ENCODE results near the gene SLMAP. TPM values are rescaled to one million over a fixed set of nuclear protein-coding genes. Genes with fewer than 3 reads are reported as not detected.

The SLMAP gene
- polyA plus RNA-seq, 4 donors = 24.7 to 39.8 (median 32.7) TPM

DNA sequence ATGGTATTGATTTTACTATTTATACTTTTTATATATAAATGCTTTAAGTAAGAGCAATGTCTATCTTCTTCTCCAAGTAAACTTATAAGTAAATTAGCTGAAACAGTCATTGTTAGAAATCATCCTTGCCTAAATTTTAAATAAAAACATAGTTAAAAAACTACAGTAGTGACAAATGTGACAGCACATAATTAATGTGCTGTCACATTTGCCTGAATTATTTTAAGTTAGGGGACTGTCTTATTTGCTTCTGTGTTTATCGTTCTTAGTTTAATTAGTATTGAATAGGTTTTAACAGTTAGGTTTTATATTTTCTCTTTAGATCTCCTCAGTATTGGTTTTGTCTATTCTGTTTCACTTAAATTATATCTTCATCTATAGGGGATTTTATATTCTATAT is 36.1 kb downstream of the SLMAP start:
- WGBS, 3 donors = 93 to 100% (median 97%) methylated on average over 1 of the region's 1 CpG
- DNase-seq = no peak
- FAIRE-seq = no peak
- Histone ChIP-seq H3K27ac (ENCODE audit: low read depth in 1 of 3, low read length in 2 of 3) (no peak overlapping the region), H3K4me1 (ENCODE audit: control insufficient read depth in 3 of 3, insufficient read depth in 2 of 3, low read depth in 1 of 3, low read length in 2 of 3) (peaks cover 4 to 9% (median 4%) of the 10 kb centered on the region in 3 donors), H3K4me3 (ENCODE audit: low read depth in 1 of 3, low read length in 3 of 3) (no peak overlapping the region), H3K27me3 (ENCODE audit: control insufficient read depth in 3 of 3, insufficient read depth in 3 of 3, low read length in 3 of 3) (no peaks in the 10 kb centered on the region), H3K36me3 (ENCODE audit: control insufficient read depth in 3 of 3, insufficient read depth in 2 of 3, low read depth in 1 of 3, low read length in 3 of 3) (peaks cover 0 to 3% (median 0%) of the 10 kb centered on the region in 3 donors), H3K9me3 (ENCODE audit: control insufficient read depth in 2 of 2, insufficient read depth in 1 of 2, low read depth in 1 of 2, low read length in 1 of 2) (no peaks in the 10 kb centered on the region)

- DNase-seq (no peak), FAIRE-seq (no peak)
- no peaks in the 10 kb centered on the region for H3K9me3 ChIP-seq (ENCODE audit: control insufficient read depth in 2 of 2, insufficient read depth in 1 of 2, low read depth in 1 of 2, low read length in 1 of 2)
- WGBS, 3 donors = 88 to 98% (median 97%) methylated on average over 4 of the region's 4 CpGs
- H3K36me3 ChIP-seq (ENCODE audit: control insufficient read depth in 3 of 3, insufficient read depth in 2 of 3, low read depth in 1 of 3, low read length in 3 of 3) = peaks cover 0 to 3% (median 0%) of the 10 kb centered on the region in 3 donors
- no peak overlapping the region for H3K4me3 ChIP-seq (ENCODE audit: low read depth in 1 of 3, low read length in 3 of 3)
- no peaks in the 10 kb centered on the region for H3K27me3 ChIP-seq (ENCODE audit: control insufficient read depth in 3 of 3, insufficient read depth in 3 of 3, low read length in 3 of 3)
- H3K27ac ChIP-seq (ENCODE audit: low read depth in 1 of 3, low read length in 2 of 3) = no peak overlapping the region
- H3K4me1 ChIP-seq (ENCODE audit: control insufficient read depth in 3 of 3, insufficient read depth in 2 of 3, low read depth in 1 of 3, low read length in 2 of 3) = peaks cover 0 to 12% (median 0%) of the 10 kb centered on the region in 3 donors
Measured at GRCh38 chr3:57793737-57794187, 37.7 kb downstream of the SLMAP start.

DNA sequence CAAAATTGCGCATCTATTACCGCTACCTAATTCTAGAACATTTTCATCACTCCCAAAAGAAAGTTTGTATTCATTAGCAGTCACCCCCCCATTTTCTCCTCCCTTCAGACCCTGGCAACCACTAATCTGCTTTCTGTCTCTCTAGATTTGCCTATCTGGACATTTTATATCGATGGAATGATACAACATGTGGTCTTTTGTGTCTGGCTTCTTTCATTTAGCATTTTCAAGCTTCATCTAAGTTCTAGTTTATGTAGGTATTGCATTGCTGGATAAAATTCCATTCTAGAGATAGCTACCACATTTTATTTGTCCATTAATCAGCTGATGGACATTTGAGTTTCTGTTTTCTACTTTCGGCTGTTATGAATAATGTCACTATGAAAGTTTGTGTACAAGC is 38.4 kb downstream of the SLMAP start:
- Histone ChIP-seq H3K4me1 (ENCODE audit: control insufficient read depth in 3 of 3, insufficient read depth in 2 of 3, low read depth in 1 of 3, low read length in 2 of 3) (peaks cover 0 to 12% (median 0%) of the 10 kb centered on the region in 3 donors), H3K27ac (ENCODE audit: low read depth in 1 of 3, low read length in 2 of 3) (no peak overlapping the region), H3K36me3 (ENCODE audit: control insufficient read depth in 3 of 3, insufficient read depth in 2 of 3, low read depth in 1 of 3, low read length in 3 of 3) (peaks cover 0 to 3% (median 0%) of the 10 kb centered on the region in 3 donors), H3K4me3 (ENCODE audit: low read depth in 1 of 3, low read length in 3 of 3) (no peak overlapping the region), H3K9me3 (ENCODE audit: control insufficient read depth in 2 of 2, insufficient read depth in 1 of 2, low read depth in 1 of 2, low read length in 1 of 2) (no peaks in the 10 kb centered on the region), H3K27me3 (ENCODE audit: control insufficient read depth in 3 of 3, insufficient read depth in 3 of 3, low read length in 3 of 3) (no peaks in the 10 kb centered on the region)
- 95 to 97% (median 96%) methylated on average over 4 of the region's 4 CpGs for WGBS, 3 donors
- FAIRE-seq = no peak
- no peak for DNase-seq

- Histone ChIP-seq H3K27me3 (ENCODE audit: control insufficient read depth in 3 of 3, insufficient read depth in 3 of 3, low read length in 3 of 3) (no peaks in the 10 kb centered on the region), H3K4me1 (ENCODE audit: control insufficient read depth in 3 of 3, insufficient read depth in 2 of 3, low read depth in 1 of 3, low read length in 2 of 3) (peaks cover 0 to 12% (median 0%) of the 10 kb centered on the region in 3 donors), H3K4me3 (ENCODE audit: low read depth in 1 of 3, low read length in 3 of 3) (no peak overlapping the region), H3K27ac (ENCODE audit: low read depth in 1 of 3, low read length in 2 of 3) (no peak overlapping the region), H3K9me3 (ENCODE audit: control insufficient read depth in 2 of 2, insufficient read depth in 1 of 2, low read depth in 1 of 2, low read length in 1 of 2) (no peaks in the 10 kb centered on the region), H3K36me3 (ENCODE audit: control insufficient read depth in 3 of 3, insufficient read depth in 2 of 3, low read depth in 1 of 3, low read length in 3 of 3) (peaks cover 0 to 3% (median 0%) of the 10 kb centered on the region in 3 donors)
- no peak for FAIRE-seq
- 97 to 98% (median 97%) methylated on average over 6 of the region's 6 CpGs for WGBS, 3 donors
- DNase-seq = no peak
Measured at GRCh38 chr3:57794951-57795350, 38.8 kb downstream of the SLMAP start.

DNA sequence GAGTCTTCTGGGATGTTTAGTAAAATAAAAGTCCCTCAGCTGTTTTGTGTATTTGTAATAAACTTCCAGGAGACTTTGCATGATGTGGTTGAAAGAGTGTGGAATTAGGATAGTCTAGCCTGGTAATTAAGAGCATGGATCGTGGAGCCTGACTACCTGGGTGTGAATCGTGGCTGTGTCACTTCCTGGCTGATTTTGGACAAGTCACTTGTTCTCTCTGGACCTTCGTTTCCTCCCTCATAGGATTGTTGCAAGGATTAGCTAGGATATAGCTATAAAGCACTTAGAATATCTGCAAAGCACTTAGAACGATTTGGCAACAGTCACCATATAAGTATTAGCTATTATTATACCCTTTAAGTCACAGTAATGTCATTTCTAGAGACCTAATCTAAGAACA is 40.2 kb downstream of the SLMAP start:
- peak in 1 of 2 donors; percentile 22 for DNase-seq
- no peak for FAIRE-seq
- Histone ChIP-seq H3K4me1 (ENCODE audit: control insufficient read depth in 3 of 3, insufficient read depth in 2 of 3, low read depth in 1 of 3, low read length in 2 of 3) (peaks cover 0 to 8% (median 0%) of the 10 kb centered on the region in 3 donors), H3K4me3 (ENCODE audit: low read depth in 1 of 3, low read length in 3 of 3) (no peak overlapping the region), H3K27ac (ENCODE audit: low read depth in 1 of 3, low read length in 2 of 3) (no peak overlapping the region), H3K36me3 (ENCODE audit: control insufficient read depth in 3 of 3, insufficient read depth in 2 of 3, low read depth in 1 of 3, low read length in 3 of 3) (peaks cover 0 to 3% (median 0%) of the 10 kb centered on the region in 3 donors), H3K27me3 (ENCODE audit: control insufficient read depth in 3 of 3, insufficient read depth in 3 of 3, low read length in 3 of 3) (no peaks in the 10 kb centered on the region), H3K9me3 (ENCODE audit: control insufficient read depth in 2 of 2, insufficient read depth in 1 of 2, low read depth in 1 of 2, low read length in 1 of 2) (no peaks in the 10 kb centered on the region)
- WGBS, 3 donors = 16 to 42% (median 37%) methylated on average over 4 of the region's 4 CpGs

DNA sequence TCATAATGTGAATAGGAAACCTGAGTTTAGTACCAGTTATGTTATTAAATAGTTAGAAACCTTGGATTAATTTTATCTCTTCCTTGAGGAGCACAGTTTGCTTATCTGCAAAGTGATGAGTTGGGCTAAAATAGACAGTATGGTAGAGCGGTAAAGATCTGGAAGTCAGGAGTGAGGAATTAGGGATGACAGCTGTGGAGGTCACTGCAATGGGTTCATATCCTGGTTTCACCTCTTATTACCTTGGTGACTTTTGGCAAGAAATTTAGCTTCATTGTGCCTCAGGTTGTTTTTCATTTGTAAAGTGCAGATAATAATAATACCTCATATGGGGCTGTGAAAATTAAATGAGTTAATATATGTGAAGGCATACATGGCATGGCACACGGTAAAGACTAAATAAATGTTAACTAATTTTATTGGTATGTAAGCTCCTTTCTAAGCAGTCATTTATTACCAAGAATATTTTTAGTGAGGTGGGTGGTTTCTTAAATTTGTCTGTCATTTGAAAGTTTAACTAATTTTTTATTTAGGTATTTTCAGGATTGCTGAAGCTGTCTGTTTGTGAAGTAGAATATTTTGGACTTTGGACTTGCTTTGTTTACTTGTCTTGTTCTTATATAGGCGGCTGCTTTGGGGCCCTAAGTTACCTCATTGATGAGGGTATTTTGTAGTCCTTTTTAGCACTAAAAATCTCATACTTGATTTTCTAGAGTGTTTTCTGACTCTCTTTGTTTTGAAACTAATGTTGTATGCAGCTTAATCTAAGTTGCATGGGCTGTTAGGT is 41.8 kb downstream of the SLMAP start:
- H3K9me3 ChIP-seq (ENCODE audit: control insufficient read depth in 2 of 2, insufficient read depth in 1 of 2, low read depth in 1 of 2, low read length in 1 of 2) = no peaks in the 10 kb centered on the region
- peaks cover 0 to 9% (median 5%) of the 10 kb centered on the region in 3 donors for H3K4me1 ChIP-seq (ENCODE audit: control insufficient read depth in 3 of 3, insufficient read depth in 2 of 3, low read depth in 1 of 3, low read length in 2 of 3)
- peaks cover 0 to under 1% (median 0%) of the 10 kb centered on the region in 3 donors for H3K36me3 ChIP-seq (ENCODE audit: control insufficient read depth in 3 of 3, insufficient read depth in 2 of 3, low read depth in 1 of 3, low read length in 3 of 3)
- no peaks in the 10 kb centered on the region for H3K27me3 ChIP-seq (ENCODE audit: control insufficient read depth in 3 of 3, insufficient read depth in 3 of 3, low read length in 3 of 3)
- DNase-seq (peak; percentile 28 to 45), FAIRE-seq (no peak)
- H3K4me3 ChIP-seq (ENCODE audit: low read depth in 1 of 3, low read length in 3 of 3) = no peak overlapping the region
- no peak overlapping the region for H3K27ac ChIP-seq (ENCODE audit: low read depth in 1 of 3, low read length in 2 of 3)
- 33 to 63% (median 62%) methylated on average over 3 of the region's 3 CpGs for WGBS, 3 donors

DNA sequence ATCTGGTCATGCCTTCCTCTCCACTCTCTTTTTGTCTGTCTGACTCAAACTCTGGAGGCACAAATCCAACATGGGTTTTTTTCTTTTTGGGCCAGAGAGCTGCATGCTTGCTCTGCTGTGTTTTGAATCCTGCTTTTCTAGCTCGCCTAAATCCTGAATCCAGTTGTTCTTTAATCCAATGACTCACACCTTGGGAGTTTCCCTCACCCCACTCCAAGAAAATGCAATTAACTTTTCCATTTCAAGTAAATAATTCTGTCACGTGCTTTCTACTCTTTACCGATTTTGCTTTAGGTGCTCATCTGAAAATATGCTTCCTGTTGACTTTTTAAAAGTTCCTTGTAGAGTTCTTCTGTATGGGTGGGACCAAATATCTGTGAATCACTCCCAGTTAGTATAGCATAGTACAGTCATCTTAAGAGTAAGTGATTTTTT is 47.6 kb downstream of the SLMAP start:
- WGBS, 3 donors = 2 to 8% (median 8%) methylated on average over 3 of the region's 3 CpGs
- H3K4me1 ChIP-seq (ENCODE audit: control insufficient read depth in 3 of 3, insufficient read depth in 2 of 3, low read depth in 1 of 3, low read length in 2 of 3) = peaks cover 2 to 9% (median 9%) of the 10 kb centered on the region in 3 donors
- H3K4me3 ChIP-seq (ENCODE audit: low read depth in 1 of 3, low read length in 3 of 3) = no peak overlapping the region
- H3K27ac ChIP-seq (ENCODE audit: low read depth in 1 of 3, low read length in 2 of 3) = peak overlapping the region in 2 of 3 donors; percentile 56 to 65
- FAIRE-seq (peak; percentile 77), DNase-seq (peak; percentile 67 to 69)
- no peaks in the 10 kb centered on the region for H3K27me3 ChIP-seq (ENCODE audit: control insufficient read depth in 3 of 3, insufficient read depth in 3 of 3, low read length in 3 of 3)
- H3K36me3 ChIP-seq (ENCODE audit: control insufficient read depth in 3 of 3, insufficient read depth in 2 of 3, low read depth in 1 of 3, low read length in 3 of 3) = no peaks in the 10 kb centered on the region
- H3K9me3 ChIP-seq (ENCODE audit: control insufficient read depth in 2 of 2, insufficient read depth in 1 of 2, low read depth in 1 of 2, low read length in 1 of 2) = no peaks in the 10 kb centered on the region

DNA sequence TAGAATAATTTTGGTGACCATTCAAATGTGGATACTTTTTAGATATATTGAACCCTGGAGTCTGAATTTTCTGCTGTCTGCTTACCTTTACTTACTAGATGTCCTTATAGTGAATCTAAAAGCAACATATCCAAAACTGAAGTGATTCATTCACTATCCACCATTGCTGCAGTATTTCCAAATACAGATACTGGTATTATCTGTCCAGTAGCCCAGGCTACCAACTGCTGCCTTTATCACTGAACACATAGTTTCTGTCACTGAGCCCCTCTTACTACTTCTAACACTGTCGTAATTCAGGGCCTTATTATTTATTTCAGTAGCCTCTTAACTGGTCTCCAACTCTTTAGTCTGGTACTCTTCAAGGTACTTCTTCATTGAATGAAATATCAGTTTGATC is 49.2 kb downstream of the SLMAP start:
- H3K4me3 ChIP-seq (ENCODE audit: low read depth in 1 of 3, low read length in 3 of 3) = no peak overlapping the region
- H3K4me1 ChIP-seq (ENCODE audit: control insufficient read depth in 3 of 3, insufficient read depth in 2 of 3, low read depth in 1 of 3, low read length in 2 of 3) = peaks cover 2 to 9% (median 9%) of the 10 kb centered on the region in 3 donors
- no peaks in the 10 kb centered on the region for H3K9me3 ChIP-seq (ENCODE audit: control insufficient read depth in 2 of 2, insufficient read depth in 1 of 2, low read depth in 1 of 2, low read length in 1 of 2)
- H3K27ac ChIP-seq (ENCODE audit: low read depth in 1 of 3, low read length in 2 of 3) = no peak overlapping the region
- no peaks in the 10 kb centered on the region for H3K27me3 ChIP-seq (ENCODE audit: control insufficient read depth in 3 of 3, insufficient read depth in 3 of 3, low read length in 3 of 3)
- H3K36me3 ChIP-seq (ENCODE audit: control insufficient read depth in 3 of 3, insufficient read depth in 2 of 3, low read depth in 1 of 3, low read length in 3 of 3) = peaks cover 0 to 9% (median 0%) of the 10 kb centered on the region in 3 donors
- 88 to 100% (median 91%) methylated on average over 1 of the region's 1 CpG for WGBS, 3 donors
- FAIRE-seq (no peak), DNase-seq (no peak)
